Measurements from ENCODE around the gene ZBTB17.
"Not testable (repeated sequence)": the region's sequence is repeated elsewhere in the genome, so short reads cannot be mapped to it uniquely, and the experiment has no call there.

Gene ZBTB17

DNA sequence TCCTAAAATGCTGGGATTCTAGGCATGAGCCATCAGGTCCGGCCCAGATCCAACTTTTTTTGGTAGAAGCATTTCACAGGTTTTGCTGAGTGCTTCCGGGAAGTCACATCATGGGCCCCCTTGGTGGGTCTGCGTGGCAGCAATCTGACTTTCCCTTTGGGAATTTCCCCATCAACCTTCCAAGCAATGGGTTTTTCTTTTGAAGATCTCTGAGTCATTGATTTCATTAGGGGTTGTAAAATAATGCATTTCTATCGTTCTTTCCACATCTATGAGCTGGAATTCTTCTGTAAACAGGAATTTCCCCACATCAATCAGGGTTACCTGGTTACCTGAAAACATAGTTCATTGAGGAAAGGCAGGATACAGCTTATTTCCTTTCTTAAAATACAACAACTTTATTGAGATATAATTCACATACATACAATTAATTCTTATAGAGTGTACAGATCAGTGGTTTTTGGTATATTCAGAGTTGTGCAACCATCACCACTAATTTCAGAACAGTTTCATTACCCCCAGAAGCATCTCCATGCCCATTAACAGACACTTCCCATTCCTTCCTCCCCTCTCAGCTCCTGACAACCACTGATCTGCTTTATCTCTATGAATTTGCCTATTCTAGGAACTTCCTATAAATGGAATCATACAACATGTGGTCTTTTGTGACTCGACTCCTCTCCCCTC is 9.9 kb upstream of the ZBTB17 start:
- DNase-seq = no peak

DNA sequence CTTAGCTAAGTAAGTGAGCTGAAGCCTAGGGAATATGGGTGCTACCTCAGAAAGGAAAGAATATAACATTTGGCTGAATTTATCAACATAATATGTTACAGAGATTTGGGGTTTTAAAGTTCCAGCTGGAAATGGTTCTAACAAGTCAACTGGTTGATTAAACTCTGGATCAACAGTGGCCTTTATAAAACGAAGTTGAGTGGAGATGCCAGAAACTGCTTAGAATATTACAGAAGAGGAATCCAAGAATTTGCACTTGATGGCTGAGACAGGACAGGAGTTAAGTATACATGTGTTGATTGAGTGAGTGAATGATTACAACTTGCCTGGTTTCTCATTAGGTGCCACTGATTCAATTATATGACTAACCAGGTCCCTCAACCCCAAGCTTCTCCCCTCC is 7.4 kb upstream of the ZBTB17 start:
- DNase-seq = no peak

- DNase-seq = no peak
Observed at GRCh38 chr1:15981679-15982078, 5.8 kb upstream of the ZBTB17 start.

- not testable (repeated sequence) for DNase-seq
Observed at GRCh38 chr1:15977947-15978346, 2.0 kb upstream of the ZBTB17 start.

DNA sequence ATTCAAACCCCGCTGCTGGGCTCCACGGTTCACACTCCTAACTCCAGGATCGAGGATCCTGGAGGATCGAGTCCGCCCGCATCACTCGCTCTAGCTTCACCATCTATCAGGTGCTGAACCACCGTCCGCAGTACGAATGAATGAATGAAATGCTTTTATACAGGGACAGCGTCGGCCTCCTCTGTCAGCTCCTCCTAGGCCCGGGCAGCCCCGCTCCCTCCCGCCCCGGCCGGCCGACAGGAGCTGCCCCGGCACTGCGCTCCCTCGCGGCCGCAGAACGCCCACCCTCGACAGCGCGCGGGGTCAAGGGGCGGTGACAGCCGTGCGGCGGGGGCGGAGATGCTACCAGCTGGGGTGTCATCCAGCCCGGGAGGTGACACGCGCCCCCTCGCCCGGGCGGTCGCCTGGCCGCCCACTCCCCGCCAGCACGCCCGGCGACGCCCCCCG is 520 bp downstream of the ZBTB17 start:
- no peak for DNase-seq

DNA sequence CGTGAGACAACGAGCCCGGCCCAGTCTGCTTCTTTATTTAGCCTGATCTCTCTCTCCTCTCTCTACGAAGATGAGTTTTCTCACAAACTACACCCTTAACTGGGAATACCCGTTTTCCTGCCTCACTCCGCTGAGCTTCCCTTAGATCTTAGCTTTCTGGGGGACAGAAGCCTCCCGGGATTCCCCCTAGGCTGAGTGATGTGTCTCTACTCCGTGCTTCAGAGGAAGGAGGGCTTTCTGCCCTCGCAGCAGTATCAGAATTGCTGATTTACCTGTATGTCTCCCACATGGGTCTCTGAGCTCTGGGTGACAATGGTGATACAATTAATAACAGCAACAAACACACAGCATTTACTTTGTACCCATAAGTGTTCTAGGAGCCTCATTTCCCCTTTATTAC is 1.0 kb downstream of the ZBTB17 start:
- no peak for DNase-seq

DNA sequence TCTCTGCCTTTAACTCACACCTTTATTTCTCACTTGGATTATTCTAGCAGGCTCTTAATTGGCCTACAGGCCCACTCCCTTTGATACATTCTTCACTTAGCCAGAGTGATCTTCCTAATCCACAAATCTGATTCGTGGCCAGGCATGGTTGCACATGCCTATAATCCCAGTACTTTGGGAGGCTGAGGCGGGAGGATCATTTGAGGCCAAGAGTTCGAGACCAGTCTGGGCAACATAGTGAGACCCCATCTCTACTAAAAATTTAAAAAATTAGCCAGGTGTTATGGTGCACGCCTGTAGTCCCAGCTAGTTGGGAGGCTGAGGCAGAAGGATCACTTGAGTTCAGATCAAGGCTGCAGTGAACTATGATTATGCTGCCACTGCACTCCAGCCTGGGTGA is 2.1 kb downstream of the ZBTB17 start:
- DNase-seq = no peak

DNA sequence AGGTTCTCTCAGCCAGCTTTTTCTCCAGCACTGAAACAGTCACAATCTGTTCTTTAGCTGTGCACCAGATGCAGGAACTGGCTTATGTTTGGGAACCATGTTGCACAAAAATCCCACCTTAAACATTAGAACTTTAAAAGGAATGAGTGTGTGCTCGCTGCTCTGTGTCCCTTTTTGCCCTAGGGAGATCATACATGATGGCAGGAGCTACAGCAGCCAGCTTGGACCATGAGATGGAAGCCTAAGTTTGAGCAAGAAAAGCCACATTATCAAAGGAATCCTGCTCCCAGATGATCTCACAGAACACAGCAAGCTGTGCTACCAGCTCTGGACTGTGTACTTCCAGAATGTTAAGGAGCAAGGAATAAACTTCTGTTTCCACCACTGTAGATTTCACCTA is 3.5 kb downstream of the ZBTB17 start:
- no peak for DNase-seq

DNA sequence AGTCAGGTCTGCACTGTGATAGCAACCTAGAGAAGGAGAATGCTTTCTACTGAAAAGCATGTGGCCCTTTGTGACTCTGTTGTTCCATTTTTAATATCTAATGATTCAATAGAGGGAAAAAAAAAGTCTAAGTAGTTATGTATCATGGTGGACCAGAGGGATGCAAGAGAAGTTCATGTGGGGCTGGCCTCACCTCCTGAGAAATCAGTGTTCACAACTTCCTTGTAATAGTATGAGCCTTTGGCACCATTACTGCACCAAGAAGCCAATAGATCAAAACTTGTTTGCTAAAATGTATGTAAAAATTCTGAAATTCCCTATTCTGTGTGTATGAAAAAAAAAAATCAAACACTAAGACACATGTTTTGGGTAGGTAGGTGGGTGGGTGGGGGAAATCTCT is 5.0 kb downstream of the ZBTB17 start:
- DNase-seq = no peak

DNA sequence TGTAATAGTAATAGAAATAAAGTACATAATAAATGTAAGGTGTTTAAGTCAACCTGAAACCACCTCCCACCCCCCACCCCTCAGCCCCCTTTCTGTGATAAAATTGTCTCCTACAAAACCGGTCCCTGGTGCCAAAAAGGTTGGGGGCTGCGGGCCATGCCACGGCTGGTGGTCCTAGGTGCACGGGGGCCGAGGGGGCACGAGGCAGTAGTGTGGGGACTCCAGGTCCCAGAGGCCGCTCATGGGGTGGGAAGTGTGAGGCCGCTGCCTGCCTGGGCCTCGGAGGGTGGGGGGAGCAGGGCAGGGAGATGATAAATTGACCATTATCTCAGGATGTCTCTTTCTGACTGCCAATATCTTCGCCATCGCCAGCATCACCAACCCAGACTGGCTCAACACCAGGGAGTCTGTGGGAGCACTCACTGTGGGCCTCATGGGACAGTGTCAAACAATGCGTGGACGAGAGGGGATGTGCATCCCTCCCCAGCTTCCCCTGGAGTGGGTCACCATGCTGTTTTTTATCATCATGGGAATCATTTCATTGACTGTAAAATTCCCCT is 6.5 kb downstream of the ZBTB17 start:
- DNase-seq = no peak

DNA sequence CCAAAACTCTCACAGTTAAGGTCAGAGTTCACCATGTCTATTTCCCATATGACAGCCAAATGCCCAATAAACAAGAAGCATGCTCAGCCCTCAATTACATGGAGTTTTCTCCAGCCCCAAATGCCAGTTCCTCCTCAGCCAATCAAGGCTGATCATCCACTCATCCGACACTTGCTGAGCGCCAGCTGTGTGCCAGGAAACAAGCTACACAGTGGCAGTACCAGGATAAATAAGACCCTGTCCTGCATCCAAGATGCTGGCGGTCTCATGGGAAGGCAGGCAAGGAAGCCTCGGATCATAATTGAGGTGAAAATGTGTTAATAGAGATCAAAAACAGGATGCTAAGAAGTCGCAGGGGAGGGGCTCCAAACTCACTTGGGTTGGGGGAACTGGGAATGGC is 7.7 kb downstream of the ZBTB17 start:
- no peak for DNase-seq

- DNase-seq = no peak
Observed at GRCh38 chr1:15966956-15967344, 9.0 kb downstream of the ZBTB17 start.

GRCh38 chr1:15966081-15966955 is 9.6 kb downstream of the ZBTB17 start:
- peak; percentile 28 for DNase-seq

DNA sequence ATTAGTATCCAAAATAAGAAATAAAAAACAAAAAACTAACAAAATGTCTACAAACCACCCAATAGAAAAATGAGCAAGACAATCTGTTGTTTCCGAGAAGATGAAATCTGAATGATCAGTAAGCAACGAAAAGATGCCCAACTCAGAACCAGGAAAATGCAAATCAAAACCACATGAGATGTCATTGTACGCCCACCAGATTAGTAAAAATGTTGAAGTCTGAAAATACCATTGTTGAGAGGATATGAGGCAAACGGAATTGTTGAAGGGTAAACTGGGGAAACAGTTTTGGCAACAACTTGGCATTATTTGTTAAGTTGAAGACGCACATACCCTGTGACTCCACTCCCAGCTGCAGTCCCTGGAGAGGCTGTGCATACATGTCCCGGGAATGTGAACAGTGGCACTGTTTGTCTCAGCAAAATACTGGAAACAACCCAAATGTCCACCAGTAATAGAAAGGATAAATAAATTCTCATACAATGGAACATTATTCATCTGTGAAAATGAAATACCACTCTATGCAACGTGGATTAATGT is 10.6 kb downstream of the ZBTB17 start:
- no peak for DNase-seq

DNA sequence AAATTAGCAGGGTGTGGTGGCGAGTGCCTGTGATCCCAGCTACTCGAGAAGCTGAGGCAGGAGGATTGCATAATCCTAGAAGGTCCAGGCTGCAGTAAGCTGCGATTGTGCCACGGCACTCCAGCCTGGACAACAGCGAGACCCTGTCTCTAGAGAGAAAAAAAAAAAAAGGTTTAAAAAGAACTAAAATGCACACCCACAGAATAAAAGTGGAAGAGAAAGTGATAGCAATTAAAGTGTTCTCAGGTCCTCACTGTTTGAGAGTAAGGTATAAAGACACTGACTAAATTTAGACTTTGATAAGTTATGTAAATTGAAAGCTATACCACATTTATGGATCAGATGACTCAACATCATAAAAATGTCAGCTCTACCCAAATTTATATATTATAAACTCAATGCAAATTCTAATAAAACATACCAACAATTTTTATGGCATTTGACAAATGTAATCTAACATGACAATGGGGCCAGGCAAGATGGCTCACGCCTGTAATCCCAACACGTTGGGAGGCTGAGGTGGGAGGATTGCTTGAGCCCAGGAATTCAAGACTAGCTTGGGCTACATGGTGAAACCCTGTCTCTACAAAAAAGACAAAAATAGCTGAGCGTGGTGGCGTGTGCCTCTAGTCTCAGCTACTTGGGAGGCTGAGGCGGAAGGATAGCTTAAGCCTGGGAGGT is 11.8 kb downstream of the ZBTB17 start:
- no peak for DNase-seq

- no peak for DNase-seq
Observed at GRCh38 chr1:15963363-15963967, 12.4 kb downstream of the ZBTB17 start.

- DNase-seq = no peak
Observed at GRCh38 chr1:15962671-15963362, 13.1 kb downstream of the ZBTB17 start.

GRCh38 chr1:15962176-15962575 is 13.7 kb downstream of the ZBTB17 start:
- no peak for DNase-seq

DNA sequence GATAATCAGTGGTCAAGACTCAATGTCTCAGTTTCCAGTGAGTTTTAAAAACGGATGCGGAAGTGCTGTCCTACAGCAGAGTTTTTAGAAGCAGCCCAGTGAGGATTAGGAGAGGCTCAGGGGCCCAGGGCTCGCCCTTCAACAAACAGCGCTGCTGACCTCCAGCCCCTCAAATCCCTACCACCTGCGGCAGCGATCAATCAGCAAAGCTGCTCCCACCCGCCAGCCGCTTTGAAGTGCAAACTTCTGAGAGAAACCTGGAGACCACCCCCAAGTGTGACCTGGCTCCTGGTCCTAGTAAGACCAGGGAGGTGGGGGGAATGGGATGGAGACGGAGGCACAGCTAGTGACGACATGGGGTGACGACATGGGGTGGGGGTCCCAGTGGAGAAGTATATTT is 14.4 kb downstream of the ZBTB17 start:
- no peak for DNase-seq

DNA sequence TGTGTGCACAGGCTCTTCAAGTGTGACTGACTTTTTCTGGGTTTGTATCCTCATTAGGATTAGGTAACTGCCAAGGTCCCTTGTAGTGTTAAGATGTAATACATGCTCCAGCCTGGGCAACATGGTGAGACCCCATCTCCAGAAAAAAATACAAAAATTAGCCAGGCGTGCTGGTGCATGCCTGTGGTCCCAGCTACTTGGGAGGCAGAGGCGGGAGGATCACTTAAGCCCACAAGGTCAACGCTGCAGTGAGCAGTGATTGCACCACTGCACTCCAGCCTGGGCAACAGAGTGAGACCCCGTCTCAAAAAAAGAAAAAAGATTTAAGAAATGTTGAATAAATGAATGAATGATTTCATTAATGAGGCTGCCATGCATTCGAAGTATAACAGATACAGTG is 15.1 kb downstream of the ZBTB17 start:
- no peak for DNase-seq

- DNase-seq = no peak
Observed at GRCh38 chr1:15959827-15960446, 16.0 kb downstream of the ZBTB17 start.

DNA sequence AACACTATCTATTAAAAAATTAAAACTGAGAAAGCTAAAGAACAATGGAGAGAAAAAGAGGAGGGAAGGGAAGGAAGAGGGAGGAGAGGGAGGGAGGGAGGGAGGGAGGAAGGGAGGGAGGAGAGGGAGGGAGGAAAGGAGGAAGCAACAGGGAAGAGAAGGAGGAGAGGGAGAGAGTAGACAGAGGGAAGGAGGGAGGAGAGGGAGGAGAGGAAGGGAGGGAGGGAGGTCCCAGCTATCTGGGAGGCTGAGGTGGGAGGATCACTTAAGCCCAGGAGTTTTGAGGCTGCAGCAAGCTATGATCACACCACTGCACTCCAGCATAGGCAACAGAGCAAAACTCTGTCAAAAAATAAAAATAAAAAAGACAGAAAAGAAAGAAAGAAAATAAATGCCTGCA is 16.5 kb downstream of the ZBTB17 start:
- no peak for DNase-seq

All from activated effector memory CD4-positive, alpha-beta T cell treated with Interleukin-2 at 50 U/mL for 16 hours (primary cell).